Measurements from ENCODE around the gene SPDYE4.

DNA sequence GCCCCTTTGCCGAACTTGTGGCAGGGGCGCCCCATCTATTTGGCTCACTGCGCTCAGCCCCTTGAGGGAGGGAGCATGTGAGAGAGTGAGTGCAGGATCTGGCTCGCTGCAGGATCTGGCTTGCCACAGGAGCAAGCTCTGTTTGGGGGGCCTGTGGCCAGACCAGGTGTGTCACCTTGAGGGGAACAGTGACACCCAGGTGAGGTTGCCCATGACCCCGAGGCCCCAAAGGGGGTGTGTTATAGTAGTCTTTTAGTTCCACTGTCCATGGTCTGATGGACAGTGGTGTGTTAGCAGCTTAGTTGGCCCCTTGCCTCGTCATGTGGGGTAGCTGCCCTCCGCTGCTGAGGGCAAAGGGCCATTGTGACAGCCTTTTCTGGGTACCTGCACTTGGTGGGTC lies 55.3 kb downstream of the SPDYE4 start:
- TF ChIP-seq, protein P1, sequence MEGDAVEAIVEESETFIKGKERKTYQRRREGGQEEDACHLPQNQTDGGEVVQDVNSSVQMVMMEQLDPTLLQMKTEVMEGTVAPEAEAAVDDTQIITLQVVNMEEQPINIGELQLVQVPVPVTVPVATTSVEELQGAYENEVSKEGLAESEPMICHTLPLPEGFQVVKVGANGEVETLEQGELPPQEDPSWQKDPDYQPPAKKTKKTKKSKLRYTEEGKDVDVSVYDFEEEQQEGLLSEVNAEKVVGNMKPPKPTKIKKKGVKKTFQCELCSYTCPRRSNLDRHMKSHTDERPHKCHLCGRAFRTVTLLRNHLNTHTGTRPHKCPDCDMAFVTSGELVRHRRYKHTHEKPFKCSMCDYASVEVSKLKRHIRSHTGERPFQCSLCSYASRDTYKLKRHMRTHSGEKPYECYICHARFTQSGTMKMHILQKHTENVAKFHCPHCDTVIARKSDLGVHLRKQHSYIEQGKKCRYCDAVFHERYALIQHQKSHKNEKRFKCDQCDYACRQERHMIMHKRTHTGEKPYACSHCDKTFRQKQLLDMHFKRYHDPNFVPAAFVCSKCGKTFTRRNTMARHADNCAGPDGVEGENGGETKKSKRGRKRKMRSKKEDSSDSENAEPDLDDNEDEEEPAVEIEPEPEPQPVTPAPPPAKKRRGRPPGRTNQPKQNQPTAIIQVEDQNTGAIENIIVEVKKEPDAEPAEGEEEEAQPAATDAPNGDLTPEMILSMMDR (IDR thresholded peaks at IDR 0.05; ENCODE audit: low read depth, low read length) = no peak
- TF ChIP-seq MYC (IDR thresholded peaks at IDR 0.05; ENCODE audit: low read depth, low read length) (no peak), MAX (IDR thresholded peaks at IDR 0.05; ENCODE audit: low read depth, low read length) (no peak)
